GM12872 (cell line): ENCODE results near the gene CENPW.

Experiments used
- TF ChIP-seq, protein P1 (sequence below): IDR thresholded peaks from 3 replicates; pipeline ENCODE4 v1.5.1; 2011; ENCODE audit warnings: low read depth, mild to moderate bottlenecking, low read length, moderate library complexity; ENCODE audit not compliant: insufficient read depth

Gene CENPW

DNA sequence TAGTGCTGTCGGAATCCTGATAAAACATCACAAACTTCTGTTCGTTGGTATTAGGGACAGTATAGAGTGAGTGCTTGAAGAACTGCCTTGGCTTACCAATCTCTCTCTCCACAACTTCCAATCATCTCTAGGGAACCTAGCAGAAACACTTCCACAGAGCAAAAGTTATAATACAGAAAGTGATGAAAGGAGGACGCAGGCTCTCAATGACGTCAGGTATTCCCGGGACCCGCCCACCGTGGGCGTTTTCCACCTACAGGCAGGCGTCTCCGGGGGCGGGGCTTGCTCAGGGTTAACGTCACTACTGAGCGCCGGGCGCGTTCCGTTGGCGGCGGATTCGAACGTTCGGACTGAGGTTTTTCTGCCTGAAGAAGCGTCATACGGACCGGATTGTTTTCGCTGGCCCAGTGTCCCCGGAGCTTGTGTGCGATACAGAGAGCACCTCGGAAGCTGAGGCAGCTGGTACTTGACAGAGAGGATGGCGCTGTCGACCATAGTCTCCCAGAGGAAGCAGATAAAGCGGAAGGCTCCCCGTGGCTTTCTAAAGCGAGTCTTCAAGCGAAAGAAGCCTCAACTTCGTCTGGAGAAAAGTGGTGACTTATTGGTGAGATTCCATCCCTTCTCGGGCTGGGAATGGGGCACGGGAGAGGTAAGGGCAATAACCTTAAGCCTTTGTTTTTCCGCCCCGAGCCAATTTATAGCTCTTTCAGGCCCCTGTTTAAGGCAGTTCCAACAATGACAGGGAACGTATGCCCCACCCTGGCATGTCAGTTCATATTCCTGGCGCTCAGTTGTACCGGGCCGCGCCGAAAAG lies at the start of gene CENPW:
Gene CENPW, plus strand, starts transcription at position 320 of the 814 bp plus-strand sequence. Its CDS starts 159 bp downstream, at position 479.
- TF ChIP-seq, protein P1, sequence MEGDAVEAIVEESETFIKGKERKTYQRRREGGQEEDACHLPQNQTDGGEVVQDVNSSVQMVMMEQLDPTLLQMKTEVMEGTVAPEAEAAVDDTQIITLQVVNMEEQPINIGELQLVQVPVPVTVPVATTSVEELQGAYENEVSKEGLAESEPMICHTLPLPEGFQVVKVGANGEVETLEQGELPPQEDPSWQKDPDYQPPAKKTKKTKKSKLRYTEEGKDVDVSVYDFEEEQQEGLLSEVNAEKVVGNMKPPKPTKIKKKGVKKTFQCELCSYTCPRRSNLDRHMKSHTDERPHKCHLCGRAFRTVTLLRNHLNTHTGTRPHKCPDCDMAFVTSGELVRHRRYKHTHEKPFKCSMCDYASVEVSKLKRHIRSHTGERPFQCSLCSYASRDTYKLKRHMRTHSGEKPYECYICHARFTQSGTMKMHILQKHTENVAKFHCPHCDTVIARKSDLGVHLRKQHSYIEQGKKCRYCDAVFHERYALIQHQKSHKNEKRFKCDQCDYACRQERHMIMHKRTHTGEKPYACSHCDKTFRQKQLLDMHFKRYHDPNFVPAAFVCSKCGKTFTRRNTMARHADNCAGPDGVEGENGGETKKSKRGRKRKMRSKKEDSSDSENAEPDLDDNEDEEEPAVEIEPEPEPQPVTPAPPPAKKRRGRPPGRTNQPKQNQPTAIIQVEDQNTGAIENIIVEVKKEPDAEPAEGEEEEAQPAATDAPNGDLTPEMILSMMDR, result no peak

DNA sequence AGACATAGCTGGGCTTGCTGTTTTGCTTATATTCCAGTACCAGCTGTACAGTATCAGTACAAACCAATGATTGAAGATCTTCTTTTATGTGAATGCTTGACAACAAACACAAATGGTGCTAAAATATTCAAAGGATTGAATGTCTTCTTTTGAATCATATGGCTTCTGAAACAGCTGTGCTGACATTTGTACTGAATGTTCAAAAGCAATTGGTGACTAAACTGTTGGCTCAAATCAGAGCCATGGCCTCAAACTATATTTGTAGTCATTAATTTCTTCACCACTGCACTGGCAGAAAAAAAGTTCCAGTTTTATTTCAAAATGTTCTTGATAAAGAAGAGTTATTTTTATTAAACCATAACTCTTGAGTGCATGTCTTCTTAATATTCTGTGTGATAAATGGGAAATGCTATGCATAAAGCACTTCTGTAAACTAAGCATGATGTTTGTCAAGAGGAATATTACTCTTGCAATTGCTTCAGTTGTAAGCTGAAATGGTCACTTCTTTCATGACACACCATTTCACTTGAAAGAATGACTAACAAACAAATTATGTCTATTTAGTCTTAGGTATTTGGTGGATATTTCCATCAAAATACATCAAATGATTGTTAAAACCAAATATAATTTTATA lies 45.9 kb upstream of the CENPW start:
- TF ChIP-seq, protein P1, result no peak

DNA sequence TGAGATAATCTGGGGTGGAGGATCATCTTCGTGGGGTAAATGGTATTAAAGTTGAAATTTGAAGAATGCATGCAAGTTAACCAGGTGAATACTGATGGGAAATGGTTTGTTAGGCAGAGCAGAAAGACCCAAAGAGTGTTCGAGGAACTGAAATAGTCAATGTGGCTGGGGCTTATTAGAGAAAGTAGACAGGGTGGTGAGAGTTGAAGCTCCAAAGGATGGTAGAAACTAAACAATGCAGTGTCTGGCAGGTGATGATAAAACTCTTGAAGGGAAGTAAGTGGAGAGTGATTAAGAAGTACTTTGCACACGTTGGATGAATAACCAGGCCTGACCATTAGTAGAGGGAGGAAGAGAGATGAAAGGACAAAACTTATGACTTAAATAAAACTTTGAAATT lies 39.8 kb upstream of the CENPW start:
- TF ChIP-seq, protein P1, result no peak

DNA sequence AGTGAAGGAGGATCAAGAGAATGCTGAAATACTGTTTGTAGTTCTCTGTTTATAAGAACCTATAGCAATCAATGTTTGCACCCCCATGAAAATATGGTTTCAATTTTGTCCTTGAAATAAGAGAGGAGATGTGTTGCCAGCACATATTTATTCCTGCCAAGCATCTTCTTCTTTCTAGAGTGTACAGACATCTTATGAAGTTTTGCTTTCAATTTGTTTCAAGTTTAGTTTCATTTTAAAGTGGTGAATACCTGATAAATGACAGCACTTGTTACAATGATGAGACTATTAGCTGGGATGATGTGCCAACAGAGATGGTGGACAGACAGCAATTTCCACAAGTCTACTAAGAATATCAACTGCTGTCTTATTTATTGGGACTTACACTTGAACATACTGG lies 39.2 kb upstream of the CENPW start:
- TF ChIP-seq, protein P1, result no peak

DNA sequence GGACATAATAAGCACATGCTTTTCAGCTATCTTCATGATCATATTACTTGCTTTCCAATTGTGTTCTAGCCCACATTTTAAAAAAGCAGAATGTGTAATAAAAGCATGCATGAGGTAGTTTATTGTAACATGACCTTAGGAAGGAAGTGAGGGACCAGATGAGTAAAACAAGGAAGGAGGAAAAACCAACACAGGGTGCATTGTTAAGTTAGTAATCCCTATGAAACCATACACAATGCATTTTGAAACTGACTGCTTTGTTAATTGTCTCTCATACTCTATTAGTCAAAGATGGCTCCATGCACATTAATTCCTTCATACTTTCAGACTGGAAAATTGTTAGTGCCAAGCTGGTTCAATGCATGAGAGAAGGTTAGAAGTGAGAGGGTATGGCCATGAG lies 37.7 kb upstream of the CENPW start:
- TF ChIP-seq, protein P1, result no peak

DNA sequence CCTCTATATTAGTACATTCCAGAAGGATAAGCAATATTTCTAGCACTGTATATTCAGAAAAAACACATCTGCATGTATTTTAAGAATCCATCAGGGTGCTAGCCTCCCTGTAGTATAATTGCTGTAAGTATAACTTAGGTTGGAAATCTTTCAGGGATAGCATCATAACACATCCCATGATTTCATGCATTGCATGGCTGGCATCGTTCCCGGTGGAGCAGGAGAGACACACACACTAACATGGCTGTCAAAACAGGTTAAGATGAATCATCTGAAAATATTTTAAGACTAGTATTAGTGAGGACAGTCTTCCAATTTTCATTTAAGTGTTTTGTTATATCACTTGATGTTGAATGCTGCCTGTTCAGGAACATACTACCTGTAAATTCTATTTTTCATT lies 32.1 kb upstream of the CENPW start:
- TF ChIP-seq, protein P1, result no peak

DNA sequence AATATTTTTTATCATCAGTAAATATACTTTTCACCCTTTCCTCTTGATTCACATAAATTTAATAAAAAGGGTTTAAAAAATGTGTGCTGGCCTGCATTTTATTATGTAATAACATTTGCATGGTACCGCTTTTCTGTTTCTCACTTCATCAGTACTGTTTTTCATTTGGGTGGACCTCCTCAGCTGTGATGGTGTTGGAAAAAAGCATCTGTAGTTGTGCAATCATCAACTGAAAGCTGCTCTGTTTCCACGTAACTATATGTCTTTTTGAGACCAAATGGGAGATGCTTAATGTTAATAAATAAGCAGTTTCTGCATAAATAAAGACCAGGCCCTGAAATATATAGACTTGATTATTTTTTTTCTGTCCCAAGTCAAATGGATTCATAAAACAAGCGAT lies 31.6 kb upstream of the CENPW start:
- TF ChIP-seq, protein P1, result no peak
